ENCODE data around the gene EML6. TPM values are rescaled to one million over a fixed set of nuclear protein-coding genes. Genes with fewer than 3 reads are reported as not detected.

EML6 gene
- total and polyA plus RNA-seq, 2 of the 8 experiments (the other 6 are each of a cell fraction or from before 2014, with no cell fraction given): 1.2 to 1.6 TPM

GRCh38 chr2:54901224-54901986 lies 177.9 kb downstream of the EML6 start (continued):
- no peak for TF ChIP-seq CTCF (IDR thresholded peaks at IDR 0.05; ENCODE audit: control extremely low read depth in 1 of 3, insufficient read depth in 1 of 3, low read depth in 1 of 3, low read length in 3 of 3)
- TF ChIP-seq CBX8 (IDR thresholded peaks at IDR 0.05; ENCODE audit: borderline replicate concordance, low read depth, low read length): no peak
- TF ChIP-seq ATF3 (IDR thresholded peaks at IDR 0.05; ENCODE audit: insufficient read depth, low read depth, low read length): no peak
- no peak for TF ChIP-seq MAX (IDR thresholded peaks at IDR 0.05)
- no peak for TF ChIP-seq ZNF274 (IDR thresholded peaks at IDR 0.05; ENCODE audit: borderline replicate concordance, extremely low read depth, low read length)
- no peak for TF ChIP-seq HDAC6 (IDR thresholded peaks at IDR 0.05; ENCODE audit: low read depth, low read length)
